HL-60 (cell line): ENCODE data around the gene SLC38A1.

ENCODE experiments used
- CTCF ChIP-seq: IDR thresholded peaks from one replicate; pipeline ENCODE4 v1.5.1; 2011; ENCODE audit warnings: low read length, control low read depth, inconsistent platforms; ENCODE audit not compliant: insufficient read depth
- POLR2AphosphoS5 ChIP-seq: IDR thresholded peaks from 2 replicates; pipeline ENCODE4 v1.6.1; 2012; ENCODE audit warnings: low read depth

GRCh38 chr12:46134852-46135251 lies 134.0 kb downstream of the SLC38A1 start:
- TF ChIP-seq CTCF (no peak), POLR2AphosphoS5 (no peak)
